A204.1 (cell line): ENCODE data around the gene RNU1-2.
"Not testable (repeated sequence)": the region's sequence is repeated elsewhere in the genome, so short reads cannot be mapped to it uniquely, and the experiment has no call there.

ENCODE experiments used
- FAIRE-seq: peaks from 2 replicates; lab custom pipeline; 2012; peaks lifted over from hg19 to GRCh38; lab: Jason Lieb, UNC

The RNU1-2 gene

GRCh38 chr1:16888860-16889816 lies 6.6 kb upstream of the RNU1-2 start:
- FAIRE-seq: no peak

GRCh38 chr1:16890539-16891021 lies 5.2 kb upstream of the RNU1-2 start:
- FAIRE-seq: not testable (repeated sequence)

GRCh38 chr1:16891057-16891456 lies 4.7 kb upstream of the RNU1-2 start:
- FAIRE-seq: not testable (repeated sequence)

- FAIRE-seq: not testable (repeated sequence)
These were observed 2.7 kb upstream of the RNU1-2 start for GRCh38 chr1:16892978-16893525.

- not testable (repeated sequence) for FAIRE-seq
These were observed 2.0 kb upstream of the RNU1-2 start for GRCh38 chr1:16893796-16894195.

GRCh38 chr1:16894338-16894737 lies 1.4 kb upstream of the RNU1-2 start:
- not testable (repeated sequence) for FAIRE-seq

- not testable (repeated sequence) for FAIRE-seq
These were observed 565 bp upstream of the RNU1-2 start for GRCh38 chr1:16895233-16895597.

- FAIRE-seq: not testable (repeated sequence)
These were observed 706 bp downstream of the RNU1-2 start for GRCh38 chr1:16896316-16897055.

GRCh38 chr1:16897653-16898052 lies 1.9 kb downstream of the RNU1-2 start:
- FAIRE-seq: not testable (repeated sequence)

GRCh38 chr1:16898298-16898697 lies 2.5 kb downstream of the RNU1-2 start:
- not testable (repeated sequence) for FAIRE-seq

- not testable (repeated sequence) for FAIRE-seq
These were observed 3.2 kb downstream of the RNU1-2 start for GRCh38 chr1:16899020-16899419.

- no peak for FAIRE-seq
These were observed 5.0 kb downstream of the RNU1-2 start for GRCh38 chr1:16900751-16901150.

- FAIRE-seq: not testable (repeated sequence)
These were observed 5.6 kb downstream of the RNU1-2 start for GRCh38 chr1:16901371-16901770.

GRCh38 chr1:16903054-16903453 lies 7.3 kb downstream of the RNU1-2 start:
- no peak for FAIRE-seq

GRCh38 chr1:16903458-16903796 lies 7.6 kb downstream of the RNU1-2 start:
- FAIRE-seq: no peak

- FAIRE-seq: peak; percentile 94
These were observed 8.9 kb downstream of the RNU1-2 start for GRCh38 chr1:16904560-16905109.

GRCh38 chr1:16905110-16905867 lies 9.5 kb downstream of the RNU1-2 start:
- peak; percentile 14 for FAIRE-seq

- no peak for FAIRE-seq
These were observed 10.3 kb downstream of the RNU1-2 start for GRCh38 chr1:16905868-16906702.

- FAIRE-seq: no peak
These were observed 11.1 kb downstream of the RNU1-2 start for GRCh38 chr1:16906873-16907272.

GRCh38 chr1:16907870-16908758 lies 12.3 kb downstream of the RNU1-2 start:
- FAIRE-seq: no peak
